K562 treated with DMSO at 1 percent for 48 hours (cell line): ENCODE results near the gene TSPOAP1. TPM values are rescaled to one million over a fixed set of nuclear protein-coding genes. Genes with fewer than 3 reads are reported as not detected.

ENCODE experiments used
- total RNA-seq: library from RNA; unstranded; fragments of 300-600 nt; gene quantifications from 2 replicates; pipeline ENCODE4 v1.2.3, GENCODE V29; 2022; ENCODE audit warnings: low replicate concordance; ENCODE audit errors: extremely low read depth

The TSPOAP1 gene
- total RNA-seq, result not detected in 2 replicates

GRCh38 chr17:58328195-58329034 lies at the start of gene TSPOAP1:
Gene TSPOAP1, minus strand, starts transcription at chr17:58328795. Its CDS starts 875 bp downstream, at chr17:58327920.

GRCh38 chr17:58351831-58352595 lies 23.4 kb upstream of the TSPOAP1 start, which contains the start of gene SUPT4H1:
Gene SUPT4H1, minus strand, starts transcription at chr17:58352201. Its CDS starts 66 bp downstream, at chr17:58352135.

GRCh38 chr17:58280480-58281217 lies 47.9 kb downstream of the TSPOAP1 start, which contains the start of gene MPO:
Gene MPO, minus strand, starts transcription at chr17:58280935. Its CDS starts 177 bp downstream, at chr17:58280758.

Other genes starting within 250 kb of the TSPOAP1 start
- not detected in 2 replicates for gene DYNLL2, start 245.4 kb downstream of the TSPOAP1 start, total RNA-seq
- gene OR4D1, start 180.4 kb downstream of the TSPOAP1 start, total RNA-seq, result not detected in 2 replicates
- gene OR4D2, start 161.8 kb downstream of the TSPOAP1 start, total RNA-seq, result not detected in 2 replicates
- not detected in 2 replicates for gene EPX, start 136.1 kb downstream of the TSPOAP1 start, total RNA-seq
- gene MKS1, start 109.5 kb downstream of the TSPOAP1 start, total RNA-seq, result not detected in 2 replicates
- not detected in 2 replicates for gene LPO, start 90.2 kb downstream of the TSPOAP1 start, total RNA-seq
- gene MPO, start 47.9 kb downstream of the TSPOAP1 start, total RNA-seq, result not detected in 2 replicates
- gene SUPT4H1, start 23.4 kb upstream of the TSPOAP1 start, total RNA-seq, result not detected in 2 replicates
- gene RNF43, start 88.7 kb upstream of the TSPOAP1 start, total RNA-seq, result not detected in 2 replicates
- not detected in 2 replicates for gene HSF5, start 159.6 kb upstream of the TSPOAP1 start, total RNA-seq
- gene MTMR4, start 185.8 kb upstream of the TSPOAP1 start, total RNA-seq, result not detected in 2 replicates